Endothelial cell of umbilical vein (primary cell): Measurements from ENCODE around the gene HIVEP3. TPM values are rescaled to one million over a fixed set of nuclear protein-coding genes. Genes with fewer than 3 reads are reported as not detected.

ENCODE experiments used
- BruUV-seq: library from RNA; stranded (reverse); fragments of 400-500 nt; replicated peaks from 2 replicates; lab custom pipeline; 2021; lab: Mats Ljungman, UMichigan
- CTCF ChIA-PET: fragments of 300-600, 350-600 bp; sonication (Branson Sonifier 250); formaldehyde crosslinking; loops from one replicate; lab custom pipeline; 2021; ENCODE audit warnings: antibody characterized with exemption, inconsistent platforms; lab: Charles Lee
- POLR2A ChIA-PET: fragments of 300-600, 350-600 bp; sonication (Branson Sonifier 250); formaldehyde crosslinking; loops from one replicate; lab custom pipeline; 2021; ENCODE audit warnings: antibody characterized with exemption, inconsistent platforms; lab: Charles Lee
- DNase-seq: peaks from one replicate; pipeline ENCODE4 v3.0.0-alpha.2; 2011; ENCODE audit warnings: low read depth, low spot score
- FAIRE-seq: peaks from 2 replicates; lab custom pipeline; 2011; peaks lifted over from hg19 to GRCh38; lab: Jason Lieb, UNC
- H2AFZ ChIP-seq: 2 replicates; pipeline ENCODE4 v1.6.0; 2012; ENCODE audit warnings: low read depth, low read length, control low read depth, inconsistent platforms
- H3K27ac ChIP-seq: 2 replicates; pipeline ENCODE4 v1.5.1; 2011; ENCODE audit warnings: low read depth, mild to moderate bottlenecking, control low read depth, low read length, moderate library complexity; ENCODE audit not compliant: insufficient read depth
- H3K27me3 ChIP-seq, 2 experiments: 2 replicates each; pipeline versions ENCODE4 v1.6.0 to v1.6.1; 2011; ENCODE audit warnings: low read length in 2 of 2, mixed read lengths in 1 of 2; ENCODE audit not compliant: control insufficient read depth in 2 of 2, insufficient read depth in 2 of 2
- H3K36me3 ChIP-seq, 2 experiments: 2 replicates in 1 of 2; 3 replicates in 1 of 2; pipeline ENCODE4 v1.5.1; 2011; ENCODE audit warnings: low read length in 2 of 2, mild to moderate bottlenecking in 1 of 2, moderate library complexity in 1 of 2; ENCODE audit not compliant: control insufficient read depth in 2 of 2, insufficient read depth in 2 of 2; ENCODE audit errors: extremely low read depth in 1 of 2
- H3K4me1 ChIP-seq: 3 replicates; pipeline ENCODE4 v1.5.1; 2011; ENCODE audit warnings: mild to moderate bottlenecking, low read length; ENCODE audit not compliant: control insufficient read depth, insufficient read depth; ENCODE audit errors: extremely low read depth
- H3K4me2 ChIP-seq: 2 replicates; pipeline ENCODE4 v1.6.1; 2011; ENCODE audit warnings: low read length, control low read depth, mixed read lengths; ENCODE audit not compliant: insufficient read depth
- H3K4me3 ChIP-seq, 3 experiments: fragments of 200-600 bp in 1 of 3; sonication (generic), shearing (Covaris generic) in 1 of 3; replicated peaks in 1 of 3; 2 replicates each; pipeline ENCODE4 v1.5.1; 2011 to 2016; ENCODE audit warnings: control low read depth in 3 of 3, low read length in 3 of 3, mild to moderate bottlenecking in 2 of 3, inconsistent platforms in 1 of 3, low read depth in 1 of 3, moderate library complexity in 1 of 3; ENCODE audit not compliant: insufficient read depth in 1 of 3
- H3K79me2 ChIP-seq: 2 replicates; pipeline ENCODE4 v1.6.0; 2012; ENCODE audit warnings: low read length, inconsistent platforms; ENCODE audit not compliant: control insufficient read depth, insufficient read depth
- H3K9ac ChIP-seq: replicated peaks from 2 replicates; pipeline ENCODE3; 2011; ENCODE audit warnings: low read length, control low read depth; ENCODE audit not compliant: insufficient read depth; ENCODE audit errors: extremely low read depth
- H3K9me1 ChIP-seq: replicated peaks from 3 replicates; pipeline ENCODE4 v1.6.0; 2011; ENCODE audit warnings: mild to moderate bottlenecking, low read length; ENCODE audit not compliant: control insufficient read depth, insufficient read depth; ENCODE audit errors: extremely low read depth
- H3K9me3 ChIP-seq: replicated peaks from 2 replicates; pipeline ENCODE4 v1.5.1; 2012; ENCODE audit warnings: low read length, inconsistent platforms; ENCODE audit not compliant: control insufficient read depth, insufficient read depth
- H4K20me1 ChIP-seq: replicated peaks from 2 replicates; pipeline ENCODE3; 2011; ENCODE audit warnings: mild to moderate bottlenecking, low read length; ENCODE audit not compliant: control insufficient read depth, insufficient read depth; ENCODE audit errors: extremely low read depth
- CTCF ChIP-seq, 2 donors: IDR thresholded peaks; 1 replicate in 1 of 2; 2 replicates in 1 of 2; pipeline ENCODE4 v1.5.1; 2011; ENCODE audit warnings: low read length in 2 of 2, mild to moderate bottlenecking in 2 of 2, moderate library complexity in 2 of 2, control low read depth in 1 of 2, inconsistent platforms in 1 of 2, low read depth in 1 of 2; ENCODE audit not compliant: insufficient read depth in 1 of 2; ENCODE audit errors: extremely low read depth in 1 of 2
- EZH2 ChIP-seq: IDR thresholded peaks from 2 replicates; pipeline ENCODE4 v1.6.1; 2012; ENCODE audit warnings: borderline replicate concordance, low read depth, mild to moderate bottlenecking, moderate library complexity, low read length, inconsistent platforms; ENCODE audit not compliant: severe bottlenecking
- FOS ChIP-seq: IDR thresholded peaks from 2 replicates; pipeline ENCODE4 v1.6.1; 2011; ENCODE audit warnings: mild to moderate bottlenecking, low read length, moderate library complexity, borderline replicate concordance; ENCODE audit not compliant: insufficient read depth
- GATA2 ChIP-seq: IDR thresholded peaks from 2 replicates; pipeline ENCODE4 v1.7.0; 2011; ENCODE audit warnings: low read depth, mild to moderate bottlenecking, moderate library complexity, mixed read lengths, low read length; ENCODE audit not compliant: insufficient read length, insufficient read depth
- JUN ChIP-seq: IDR thresholded peaks from 2 replicates; pipeline ENCODE4 v1.6.1; 2011; ENCODE audit warnings: borderline replicate concordance, low read depth; ENCODE audit not compliant: insufficient read length, insufficient read depth
- MAX ChIP-seq: IDR thresholded peaks from 2 replicates; pipeline ENCODE4 v1.6.1; 2011; ENCODE audit not compliant: insufficient read depth, insufficient read length
- MYC ChIP-seq: IDR thresholded peaks from one replicate; pipeline ENCODE4 v1.6.1; 2011; ENCODE audit warnings: mild to moderate bottlenecking, low read depth, low read length
- POLR2A ChIP-seq: IDR thresholded peaks from 2 replicates; pipeline ENCODE4 v1.6.1; 2012; ENCODE audit warnings: low read depth, mild to moderate bottlenecking, control low read depth, low read length
- POLR2AphosphoS5 ChIP-seq: IDR thresholded peaks from 2 replicates; pipeline ENCODE4 v1.6.1; 2012; ENCODE audit warnings: low read depth, mild to moderate bottlenecking, control low read depth, low read length, moderate library complexity; ENCODE audit not compliant: insufficient read depth
- dilution Hi-C: fragments of 300-500 bp; cut with MboI; formaldehyde crosslinking; loops from one replicate; pipeline ENCODE4 v1.15.0; 2019; ENCODE audit warnings: low sequenced_read_pairs; ENCODE audit not compliant: extremely low pct_ligation_motif_present
- intact Hi-C: fragments of 100-400 bp; cut with micrococcal nuclease; formaldehyde crosslinking; loops from one replicate; pipeline ENCODE4 v1.10.0; 2022
- polyA plus RNA-seq, 4 experiments: library from polyadenylated mRNA; depleted of rRNA in 3 of 4; stranded (reverse) in 3 of 4; unstranded in 1 of 4; fragments of >200 nt; gene quantifications; 2 replicates each; pipeline versions ENCODE4 v1.2.1 to v1.2.3, GENCODE V29; 2011 to 2012; ENCODE audit warnings: missing spikeins in 1 of 4
- total RNA-seq: library from RNA; stranded (reverse); gene quantifications from 2 replicates; pipeline ENCODE4 v1.2.3, GENCODE V29; 2021

The HIVEP3 gene
- total and polyA plus RNA-seq, 2 donors (not counting 3 experiments of a cell fraction or from before 2014, with no cell fraction given), result 3.4 to 4.0 TPM

GRCh38 chr1:41914516-41914915, 4.2 kb downstream of the HIVEP3 start:
- Histone ChIP-seq H4K20me1 (no peaks in the 10 kb centered on the region), H3K27ac (no peak overlapping the region), H2AFZ (no peak overlapping the region), H3K9me1 (no peaks in the 10 kb centered on the region), H3K27me3 (no peaks in the 10 kb centered on the region), H3K4me1 (peaks cover 14% of the 10 kb centered on the region), H3K9me3 (no peaks in the 10 kb centered on the region), H3K36me3 (no peaks in the 10 kb centered on the region), H3K79me2 (no peaks in the 10 kb centered on the region), H3K4me2 (no peak overlapping the region), H3K9ac (no peak overlapping the region), H3K4me3 (no peak overlapping the region)
- intact Hi-C loops, result no loop called here
- TF ChIP-seq CTCF (IDR thresholded peaks at IDR 0.05; ENCODE audit: extremely low read depth in 1 of 2, insufficient read depth in 1 of 2, low read depth in 1 of 2, low read length in 2 of 2), result no peak
- TF ChIP-seq EZH2, result no peak
- TF ChIP-seq FOS, result no peak
- no peak for TF ChIP-seq POLR2AphosphoS5
- no peak for TF ChIP-seq GATA2
- no peak for TF ChIP-seq JUN
- no peak for TF ChIP-seq POLR2A
- TF ChIP-seq MYC, result no peak
- TF ChIP-seq MAX, result no peak
- no peak for DNase-seq
- ChIA-PET POLR2A (no interaction called here), CTCF (no interaction called here)
- no peak for FAIRE-seq
- BruUV-seq, result no TSS peak
- dilution Hi-C loops, result no loop called here
